Right lobe of liver (tissue), 6 donors: Measurements from ENCODE around the gene PCDHA4. TPM values are rescaled to one million over a fixed set of nuclear protein-coding genes. Genes with fewer than 3 reads are reported as not detected.
"Not testable (repeated sequence)": the region's sequence is repeated elsewhere in the genome, so short reads cannot be mapped to it uniquely, and the experiment has no call there.

Source experiments
- ATAC-seq, 4 donors: fragments of 200-7000 bp; cut with Tn5 transposase; one replicate each; pipeline ENCODE4 v1.9.1; 2020; ENCODE audit warnings: mild to moderate bottlenecking in 4 of 4, moderate library complexity in 4 of 4
- DNase-seq, 3 donors: peaks; one replicate each; pipeline ENCODE4 v3.0.0-alpha.2; 2020
- H3K27ac ChIP-seq, 3 donors: fragments of 200-600 bp; one replicate each; pipeline ENCODE4 v1.8.0; 2022
- H3K27me3 ChIP-seq, 2 donors: fragments of 200-600 bp; one replicate each; pipeline ENCODE4 v1.8.0; 2022
- H3K36me3 ChIP-seq, 4 donors: fragments of 200-600 bp; sonication (generic) in 1 of 4; one replicate each; pipeline versions ENCODE4 v1.5.1 to v1.8.0; 2017 to 2022; ENCODE audit warnings: control low read depth in 1 of 4
- H3K4me1 ChIP-seq, 4 donors: fragments of 200-600 bp; sonication (generic) in 1 of 4; one replicate each; pipeline versions ENCODE4 v1.5.1 to v1.8.0; 2017 to 2022; ENCODE audit warnings: control low read depth in 1 of 4
- H3K4me3 ChIP-seq, 3 donors: fragments of 200-600 bp; one replicate each; pipeline ENCODE4 v1.8.0; 2022
- H3K9me3 ChIP-seq, 4 donors: fragments of 200-600 bp; sonication (generic) in 1 of 4; one replicate each; pipeline versions ENCODE4 v1.5.1 to v1.8.0; 2017 to 2022; ENCODE audit warnings: control low read depth in 1 of 4
- CTCF ChIP-seq, 4 donors: fragments of 200-600 bp in 3 of 4; fragments of 450-650 bp in 1 of 4; IDR thresholded peaks; one replicate each; pipeline versions ENCODE4 v1.5.1 to v1.8.0; 2016 to 2022; ENCODE audit warnings: antibody characterized with exemption in 4 of 4, mild to moderate bottlenecking in 2 of 4
- POLR2A ChIP-seq: fragments of 450-650 bp; IDR thresholded peaks from one replicate; pipeline ENCODE4 v1.6.1; 2017; ENCODE audit warnings: antibody characterized with exemption, mild to moderate bottlenecking
- WGBS: methylation state at CpG from one replicate; pipeline ENCODE4 v1.1.6; 2018; ENCODE audit warnings: low coverage, low lambda C conversion rate; ENCODE audit not compliant: insufficient coverage; ENCODE audit errors: missing lambda C conversion rate; 5-methylcytosine and 5-hydroxymethylcytosine counted together
- intact Hi-C, 2 donors: fragments of 100-400 bp; cut with DNase I; formaldehyde crosslinking; loops; one replicate each; pipeline versions ENCODE4 v1.11.2 to v1.14.1; 2022
- total RNA-seq, 6 experiments: library from RNA; depleted of rRNA in 2 of 6; stranded (reverse); fragments of >200 nt in 2 of 6; fragmentation: NEBNext Ultra II Directional in 3 of 6; extraction: Animal tissue kit (Norgen Biotek cat#: 25700) in 3 of 6; gene quantifications; one replicate each; pipeline versions ENCODE4 v1.1.0 to v1.2.4, GENCODE V29; 2016 to 2023
- donor health status: DM: no; HTN: yes; CAD: no.
- donor health status: DM: no; HTN: no; CAD: no.
- donor health status: DM: no; HTN: no; CAD: no.
- donor health status: DM: no; HTN: yes; CAD: no.
- donor health status: DM: no; HTN: yes; CAD: no.

PCDHA4 gene
- total RNA-seq, 6 experiments from 2014 or later, result 0.09 to 0.19 (median 0.13) TPM; not detected in 2

- intact Hi-C loops, result no loop called here
- peaks cover 0 to 2% (median 0%) of the 10 kb centered on the region in 4 donors for H3K9me3 ChIP-seq
- H3K36me3 ChIP-seq, result no peaks in the 10 kb centered on the region
- H3K4me1 ChIP-seq, result no peaks in the 10 kb centered on the region
- no CpG with 5 or more reads among the region's 38 CpGs for WGBS
- no peak for TF ChIP-seq CTCF (IDR thresholded peaks at IDR 0.05)
- no peak for TF ChIP-seq POLR2A
- ATAC-seq, result no peak
- H3K4me3 ChIP-seq, result no peak overlapping the region
- peaks cover 0 to 8% of the 10 kb centered on the region in 2 donors for H3K27me3 ChIP-seq
- H3K27ac ChIP-seq, result no peak overlapping the region
- DNase-seq, result peak in 1 of 3 donors; percentile 46
Observed at GRCh38 chr5:140823475-140823874, 16.6 kb downstream of the PCDHA4 start.

- no peak for DNase-seq
- intact Hi-C loops, result no loop called here
- Histone ChIP-seq H3K27ac (no peak within 1 kb of the TSS), H3K4me1 (no peaks in the 10 kb centered on the region), H3K9me3 (peaks cover 0 to 2% (median 0%) of the 10 kb centered on the region in 4 donors), H3K4me3 (no peak within 1 kb of the TSS), H3K27me3 (peaks cover 0 to 10% of the 10 kb centered on the region in 2 donors), H3K36me3 (no peaks in the 10 kb centered on the region)
- TF ChIP-seq CTCF (IDR thresholded peaks at IDR 0.05) (no peak), POLR2A (no peak)
- WGBS, result 14% methylated on average over 14 of the region's 27 CpGs
- ATAC-seq, result no peak
Observed at GRCh38 chr5:140827704-140828361, 21.0 kb downstream of the PCDHA4 start, which contains the start of gene PCDHA6. Gene PCDHA6, plus strand, starts transcription at chr5:140827960. Its CDS starts 132 bp downstream, at chr5:140828092.

- intact Hi-C loops, result no loop called here
- TF ChIP-seq CTCF (IDR thresholded peaks at IDR 0.05) (no peak), POLR2A (no peak)
Observed at GRCh38 chr5:140828362-140828737, 21.5 kb downstream of the PCDHA4 start.

GRCh38 chr5:140829511-140830501 is 22.9 kb downstream of the PCDHA4 start:
- intact Hi-C loops, H3K9me3 ChIP-seq, H3K4me3 ChIP-seq, H3K27ac ChIP-seq, H3K36me3 ChIP-seq, DNase-seq, H3K4me1 ChIP-seq, ATAC-seq: not testable (repeated sequence)
- H3K27me3 ChIP-seq, result peaks cover 0 to 10% of the 10 kb centered on the region in 2 donors
- 61% methylated on average over 12 of the region's 106 CpGs for WGBS

More at GRCh38 chr5:140828362-140828737, 21.5 kb downstream of the PCDHA4 start:
- H3K9me3 ChIP-seq, result peaks cover 0 to 2% (median 0%) of the 10 kb centered on the region in 4 donors
- H3K4me1 ChIP-seq, result no peaks in the 10 kb centered on the region
- H3K36me3 ChIP-seq, result no peaks in the 10 kb centered on the region
- H3K4me3 ChIP-seq, result no peak overlapping the region
- 31% methylated on average over 16 of the region's 18 CpGs for WGBS
- ATAC-seq, result no peak
- no peak overlapping the region for H3K27ac ChIP-seq
- no peak for DNase-seq
- H3K27me3 ChIP-seq, result peaks cover 0 to 10% of the 10 kb centered on the region in 2 donors
